IMR-90 (cell line): ENCODE measurements around the gene SHB. TPM values are rescaled to one million over a fixed set of nuclear protein-coding genes. Genes with fewer than 3 reads are reported as not detected.

Experiments
- ATAC-seq: fragments of 200-7000 bp; cut with Tn5 transposase; 2 replicates; pipeline ENCODE4 v1.9.1; 2020; ENCODE audit warnings: low read depth, mild to moderate bottlenecking, moderate library complexity
- BruUV-seq: library from RNA; stranded (reverse); fragments of 400-500 nt; replicated peaks from 2 replicates; lab custom pipeline; 2021; lab: Mats Ljungman, UMichigan
- CTCF ChIA-PET: fragments of 300-600 bp; formaldehyde crosslinking; extraction: SDS; loops from one replicate; lab custom pipeline; 2021; ENCODE audit warnings: antibody characterized with exemption; lab: Yijun Ruan, JAX
- POLR2A ChIA-PET: fragments of 300-600 bp; sonication (Branson Sonifier 250); formaldehyde crosslinking; loops from one replicate; lab custom pipeline; 2022; ENCODE audit warnings: antibody characterized with exemption; ENCODE audit not compliant: unreplicated experiment; lab: Charles Lee
- DNase-seq: peaks from one replicate; pipeline ENCODE4 v3.0.0; 2013
- H2AFZ ChIP-seq: replicated peaks from 2 replicates; pipeline ENCODE3; 2013; ENCODE audit warnings: low read length, mild to moderate bottlenecking; ENCODE audit not compliant: poor library complexity
- H2AK5ac ChIP-seq: 2 replicates; pipeline ENCODE4 v1.6.1; 2013; ENCODE audit warnings: low read depth, low read length, inconsistent platforms
- H2AK9ac ChIP-seq: replicated peaks from 2 replicates; pipeline ENCODE3; 2013; ENCODE audit warnings: mild to moderate bottlenecking, low read depth, low read length, moderate library complexity; ENCODE audit not compliant: poor library complexity
- H2BK120ac ChIP-seq: 2 replicates; pipeline ENCODE4 v1.6.1; 2013; ENCODE audit warnings: low read depth, low read length, inconsistent platforms
- H2BK15ac ChIP-seq: 3 replicates; pipeline ENCODE4 v1.6.1; 2013; ENCODE audit warnings: low read depth, low read length, inconsistent platforms
- H2BK20ac ChIP-seq: 2 replicates; pipeline ENCODE4 v1.6.1; 2013; ENCODE audit warnings: low read depth, mild to moderate bottlenecking, inconsistent platforms, low read length, moderate library complexity
- H2BK5ac ChIP-seq: 2 replicates; pipeline ENCODE4 v1.6.1; 2013; ENCODE audit warnings: mild to moderate bottlenecking, low read depth, low read length, inconsistent platforms; ENCODE audit not compliant: poor library complexity, severe bottlenecking
- H3K14ac ChIP-seq: replicated peaks from 2 replicates; pipeline ENCODE4 v1.6.1; 2013; ENCODE audit warnings: low read depth, low read length, inconsistent platforms
- H3K18ac ChIP-seq: 2 replicates; pipeline ENCODE4 v1.6.1; 2013; ENCODE audit warnings: low read depth, low read length, control low read depth
- H3K23ac ChIP-seq: 2 replicates; pipeline ENCODE4 v1.6.1; 2013; ENCODE audit warnings: low read depth, low read length, inconsistent platforms
- H3K27ac ChIP-seq: 2 replicates; pipeline ENCODE4 v1.5.1; 2013; ENCODE audit warnings: mild to moderate bottlenecking, control low read depth, low read length; ENCODE audit not compliant: insufficient read depth
- H3K27me3 ChIP-seq: 2 replicates; pipeline ENCODE4 v1.6.1; 2013; ENCODE audit warnings: low read length; ENCODE audit not compliant: control insufficient read depth, insufficient read depth
- H3K36me3 ChIP-seq: 2 replicates; pipeline ENCODE4 v1.6.1; 2013; ENCODE audit warnings: low read length, mixed read lengths; ENCODE audit not compliant: control insufficient read depth, insufficient read depth
- H3K4ac ChIP-seq: 2 replicates; pipeline ENCODE4 v1.6.1; 2013; ENCODE audit warnings: low read depth, low read length, inconsistent platforms
- H3K4me1 ChIP-seq: 2 replicates; pipeline ENCODE4 v1.6.1; 2013; ENCODE audit warnings: low read length, mixed read lengths; ENCODE audit not compliant: control insufficient read depth, insufficient read depth
- H3K4me2 ChIP-seq: 2 replicates; pipeline ENCODE4 v1.6.1; 2013; ENCODE audit warnings: low read depth, mild to moderate bottlenecking, control low read depth, low read length, moderate library complexity
- H3K4me3 ChIP-seq: 2 replicates; pipeline ENCODE4 v1.5.1; 2013; ENCODE audit warnings: low read depth, mild to moderate bottlenecking, control low read depth, low read length, moderate library complexity; ENCODE audit not compliant: insufficient read depth
- H3K56ac ChIP-seq: 2 replicates; pipeline ENCODE4 v1.6.1; 2013; ENCODE audit warnings: low read length, inconsistent platforms; ENCODE audit not compliant: insufficient read depth; ENCODE audit errors: extremely low read depth
- H3K79me1 ChIP-seq, 2 experiments: 2 replicates each; pipeline ENCODE4 v1.6.1; 2013; ENCODE audit warnings: low read length in 2 of 2, inconsistent platforms in 1 of 2, low read depth in 1 of 2
- H3K9ac ChIP-seq: 2 replicates; pipeline ENCODE4 v1.6.1; 2013; ENCODE audit warnings: low read depth, low read length, control low read depth
- H3K9me1 ChIP-seq: 2 replicates; pipeline ENCODE4 v1.6.1; 2013; ENCODE audit warnings: low read length, inconsistent platforms; ENCODE audit not compliant: insufficient read depth
- H3K9me3 ChIP-seq: 2 replicates; pipeline ENCODE4 v1.6.1; 2013; ENCODE audit warnings: low read length; ENCODE audit not compliant: control insufficient read depth, insufficient read depth
- H4K20me1 ChIP-seq: 2 replicates; pipeline ENCODE4 v1.6.1; 2013; ENCODE audit warnings: low read length, inconsistent platforms; ENCODE audit not compliant: insufficient read depth
- H4K5ac ChIP-seq: 2 replicates; pipeline ENCODE4 v1.6.1; 2013; ENCODE audit warnings: mild to moderate bottlenecking, low read depth, low read length, control low read depth
- H4K8ac ChIP-seq, 2 experiments: 2 replicates each; pipeline ENCODE4 v1.6.1; 2013; ENCODE audit warnings: low read depth in 2 of 2, low read length in 2 of 2, control low read depth in 1 of 2, inconsistent platforms in 1 of 2
- H4K91ac ChIP-seq: 2 replicates; pipeline ENCODE4 v1.6.1; 2013; ENCODE audit warnings: low read depth, low read length, inconsistent platforms; ENCODE audit not compliant: insufficient read depth
- CEBPB ChIP-seq: IDR thresholded peaks from 2 replicates; pipeline ENCODE4 v1.6.1; 2012; ENCODE audit warnings: low read depth, low read length, improper control_type of control experiment
- CHD1 ChIP-seq: IDR thresholded peaks from 2 replicates; pipeline ENCODE4 v1.6.1; 2012; ENCODE audit warnings: low read depth, low read length, improper control_type of control experiment
- FOS ChIP-seq: fragments of 150-350 bp; IDR thresholded peaks from 2 replicates; pipeline ENCODE4 v1.6.1; 2016; ENCODE audit warnings: low read depth, low read length
- MAFK ChIP-seq: IDR thresholded peaks from 2 replicates; pipeline ENCODE4 v1.6.1; 2012; ENCODE audit warnings: low read depth, low read length, improper control_type of control experiment
- MAZ ChIP-seq: IDR thresholded peaks from 2 replicates; pipeline ENCODE4 v1.6.1; 2012; ENCODE audit warnings: low read depth, mild to moderate bottlenecking, low read length, improper control_type of control experiment, moderate library complexity, borderline replicate concordance
- MXI1 ChIP-seq: IDR thresholded peaks from 2 replicates; pipeline ENCODE4 v1.6.1; 2012; ENCODE audit warnings: low read depth, mild to moderate bottlenecking, low read length, moderate library complexity, borderline replicate concordance
- NFE2L2 ChIP-seq: fragments of 150-350 bp; IDR thresholded peaks from 2 replicates; pipeline ENCODE4 v1.6.1; 2016; ENCODE audit warnings: low read depth, mild to moderate bottlenecking, low read length
- POLR2A ChIP-seq: IDR thresholded peaks from 2 replicates; pipeline ENCODE4 v1.6.1; 2012; ENCODE audit warnings: mild to moderate bottlenecking, low read depth, low read length
- RCOR1 ChIP-seq: IDR thresholded peaks from 2 replicates; pipeline ENCODE4 v1.6.1; 2012; ENCODE audit warnings: mild to moderate bottlenecking, low read length, improper control_type of control experiment; ENCODE audit not compliant: insufficient replicate concordance
- RFX5 ChIP-seq: IDR thresholded peaks from 2 replicates; pipeline ENCODE4 v1.8.0; 2012; ENCODE audit warnings: low read depth, mild to moderate bottlenecking, low read length, moderate library complexity
- SMC3 ChIP-seq: fragments of 150-350 bp; IDR thresholded peaks from 2 replicates; pipeline ENCODE4 v1.6.1; 2016; ENCODE audit warnings: low read depth, mild to moderate bottlenecking, antibody characterized with exemption, low read length, moderate library complexity
- WGBS, 2 experiments: methylation state at CpG; one replicate each; pipeline versions ENCODE4 v1.1.5 to v1.1.7; 2013; ENCODE audit warnings: missing lambda C conversion rate in 2 of 2; ENCODE audit not compliant: insufficient read length in 1 of 2; ENCODE audit errors: extremely low coverage in 2 of 2; 5-methylcytosine and 5-hydroxymethylcytosine counted together
- dilution Hi-C: fragments of 300-500 bp; cut with HindIII; formaldehyde crosslinking; loops from one replicate; pipeline ENCODE4 v1.14.3; 2018; ENCODE audit warnings: low sequenced_read_pairs; ENCODE audit not compliant: unreplicated experiment
- in situ Hi-C: fragments of 300-500 bp; cut with MboI; formaldehyde crosslinking; loops from 3 replicates; pipeline ENCODE4 v1.14.3; 2019; ENCODE audit warnings: low sequenced_read_pairs, inconsistent platforms, mixed read lengths
- intact Hi-C: fragments of 100-400 bp; cut with micrococcal nuclease; formaldehyde crosslinking; loops from 2 replicates; pipeline ENCODE4 v1.10.0; 2022
- polyA plus RNA-seq, 3 experiments: library from polyadenylated mRNA; depleted of rRNA; stranded (reverse); fragments of >200 nt; gene quantifications; 2 replicates each; pipeline ENCODE4 v1.2.3, GENCODE V29; 2012; ENCODE audit warnings: low replicate concordance in 1 of 3
- total RNA-seq: library from RNA; depleted of rRNA; stranded (reverse); fragments of >200 nt; gene quantifications from 2 replicates; pipeline ENCODE4 v1.2.3, GENCODE V29; 2012
- TF ChIP-seq, protein P1 (sequence below): fragments of 150-350 bp; IDR thresholded peaks from 2 replicates; pipeline ENCODE4 v1.6.1; 2017; ENCODE audit warnings: mild to moderate bottlenecking, antibody characterized with exemption, low read length, low read depth
- TF ChIP-seq, protein P2 (sequence below): conservative IDR thresholded peaks from 2 replicates; pipeline ENCODE4 v1.5.1; 2012; ENCODE audit warnings: mild to moderate bottlenecking, low read depth, low read length, improper control_type of control experiment
- TF ChIP-seq, protein P3 (sequence below): fragments of 150-350 bp; IDR thresholded peaks from 2 replicates; pipeline ENCODE4 v1.6.1; 2016; ENCODE audit warnings: low read depth, mild to moderate bottlenecking, low read length, moderate library complexity, borderline replicate concordance

The SHB gene
- total and polyA plus RNA-seq, 2 of the 4 experiments (the other 2 are of a cell fraction) = 6.1 to 20.4 TPM

DNA sequence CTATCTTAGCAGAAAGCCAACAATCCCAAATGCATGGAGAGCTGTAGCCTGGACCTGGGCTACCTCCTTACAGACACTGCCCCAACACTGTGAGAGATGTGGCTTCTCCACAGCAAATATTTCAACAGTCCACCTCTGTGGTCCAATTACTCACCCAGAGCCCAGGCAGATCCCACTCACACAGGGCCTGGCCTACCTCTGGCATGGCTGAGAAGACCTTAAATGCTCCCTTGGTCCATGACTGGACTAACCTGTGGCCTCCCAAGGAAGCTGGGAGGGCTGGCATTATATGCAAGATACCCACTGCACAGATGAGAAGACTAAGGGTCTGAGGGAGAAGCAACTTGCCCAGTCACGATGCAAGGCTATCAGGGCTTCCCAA, 142.3 kb downstream of the SHB start:
- dilution Hi-C loops = loop anchor here (25.0 kb wide), 1 partner anchor 136 kb away; the partner anchor contains the start of gene SHB
- Histone ChIP-seq H4K8ac (peak overlapping the region in 1 of 2 experiments; percentile 61; a peak in 1 of 4 replicates), H3K56ac (no peak overlapping the region), H3K9me1 (peaks cover 30% of the 10 kb centered on the region), H3K14ac (peak overlapping the region; percentile 75), H3K27me3 (no peaks in the 10 kb centered on the region), H3K18ac (no peak overlapping the region), H2AK9ac (no peak overlapping the region), H3K9ac (no peak overlapping the region), H2BK15ac (no peak overlapping the region), H3K4me3 (no peak overlapping the region), H3K4me1 (peaks cover 18% of the 10 kb centered on the region), H3K4me2 (no peak overlapping the region), H3K27ac (no peak overlapping the region), H2AFZ (no peak overlapping the region), H3K9me3 (no peaks in the 10 kb centered on the region), H4K91ac (no peak overlapping the region), H2BK20ac (peak overlapping the region; percentile 16; the same call in 1 of the 2 replicates), H4K20me1 (peaks cover 24% of the 10 kb centered on the region), H4K5ac (no peak overlapping the region), H3K23ac (peak overlapping the region; percentile 75; the same call in 1 of the 2 replicates), H2BK120ac (no peak overlapping the region), H3K4ac (peak overlapping the region; percentile 46), H2BK5ac (no peak overlapping the region), H3K36me3 (peaks cover 29% of the 10 kb centered on the region), H3K79me1 (peaks cover 77 to 92% of the 10 kb centered on the region in 2 experiments), H2AK5ac (peak overlapping the region; percentile 56; the same call in 1 of the 2 replicates)
- TF ChIP-seq MXI1 = no peak
- TF ChIP-seq FOS = no peak
- TF ChIP-seq SMC3 = no peak
- TF ChIP-seq, protein P1, sequence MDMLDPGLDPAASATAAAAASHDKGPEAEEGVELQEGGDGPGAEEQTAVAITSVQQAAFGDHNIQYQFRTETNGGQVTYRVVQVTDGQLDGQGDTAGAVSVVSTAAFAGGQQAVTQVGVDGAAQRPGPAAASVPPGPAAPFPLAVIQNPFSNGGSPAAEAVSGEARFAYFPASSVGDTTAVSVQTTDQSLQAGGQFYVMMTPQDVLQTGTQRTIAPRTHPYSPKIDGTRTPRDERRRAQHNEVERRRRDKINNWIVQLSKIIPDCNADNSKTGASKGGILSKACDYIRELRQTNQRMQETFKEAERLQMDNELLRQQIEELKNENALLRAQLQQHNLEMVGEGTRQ = no peak
- TF ChIP-seq POLR2A = no peak
- no peak for TF ChIP-seq MAFK
- TF ChIP-seq NFE2L2 = no peak
- TF ChIP-seq, protein P2, sequence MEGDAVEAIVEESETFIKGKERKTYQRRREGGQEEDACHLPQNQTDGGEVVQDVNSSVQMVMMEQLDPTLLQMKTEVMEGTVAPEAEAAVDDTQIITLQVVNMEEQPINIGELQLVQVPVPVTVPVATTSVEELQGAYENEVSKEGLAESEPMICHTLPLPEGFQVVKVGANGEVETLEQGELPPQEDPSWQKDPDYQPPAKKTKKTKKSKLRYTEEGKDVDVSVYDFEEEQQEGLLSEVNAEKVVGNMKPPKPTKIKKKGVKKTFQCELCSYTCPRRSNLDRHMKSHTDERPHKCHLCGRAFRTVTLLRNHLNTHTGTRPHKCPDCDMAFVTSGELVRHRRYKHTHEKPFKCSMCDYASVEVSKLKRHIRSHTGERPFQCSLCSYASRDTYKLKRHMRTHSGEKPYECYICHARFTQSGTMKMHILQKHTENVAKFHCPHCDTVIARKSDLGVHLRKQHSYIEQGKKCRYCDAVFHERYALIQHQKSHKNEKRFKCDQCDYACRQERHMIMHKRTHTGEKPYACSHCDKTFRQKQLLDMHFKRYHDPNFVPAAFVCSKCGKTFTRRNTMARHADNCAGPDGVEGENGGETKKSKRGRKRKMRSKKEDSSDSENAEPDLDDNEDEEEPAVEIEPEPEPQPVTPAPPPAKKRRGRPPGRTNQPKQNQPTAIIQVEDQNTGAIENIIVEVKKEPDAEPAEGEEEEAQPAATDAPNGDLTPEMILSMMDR = no peak
- no peak for TF ChIP-seq CEBPB
- TF ChIP-seq, protein P3, sequence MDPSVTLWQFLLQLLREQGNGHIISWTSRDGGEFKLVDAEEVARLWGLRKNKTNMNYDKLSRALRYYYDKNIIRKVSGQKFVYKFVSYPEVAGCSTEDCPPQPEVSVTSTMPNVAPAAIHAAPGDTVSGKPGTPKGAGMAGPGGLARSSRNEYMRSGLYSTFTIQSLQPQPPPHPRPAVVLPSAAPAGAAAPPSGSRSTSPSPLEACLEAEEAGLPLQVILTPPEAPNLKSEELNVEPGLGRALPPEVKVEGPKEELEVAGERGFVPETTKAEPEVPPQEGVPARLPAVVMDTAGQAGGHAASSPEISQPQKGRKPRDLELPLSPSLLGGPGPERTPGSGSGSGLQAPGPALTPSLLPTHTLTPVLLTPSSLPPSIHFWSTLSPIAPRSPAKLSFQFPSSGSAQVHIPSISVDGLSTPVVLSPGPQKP = no peak
- TF ChIP-seq RCOR1 = no peak
- TF ChIP-seq RFX5 = no peak
- TF ChIP-seq MAZ = no peak
- no peak for TF ChIP-seq CHD1
- intact Hi-C loops = no loop called here
- WGBS, 2 experiments = 86% methylated on average over 1 of the region's 1 CpG; no CpG with 5 or more reads in 1 of the 2 experiments
- in situ Hi-C loops = loop anchor here (10.0 kb wide), 1 partner anchor 138 kb away; the partner anchor contains the start of gene SHB
- CTCF ChIA-PET = no interaction called here
- POLR2A ChIA-PET = no interaction called here
- DNase-seq = no peak
- no TSS peak for BruUV-seq
- no peak for ATAC-seq
